Measurements from ENCODE around the gene CD6. TPM values are rescaled to one million over a fixed set of nuclear protein-coding genes. Genes with fewer than 3 reads are reported as not detected.

The CD6 gene
- total RNA-seq, 4 donors from 2014 or later = 0.42 to 2.7 (median 1.8) TPM

GRCh38 chr11:61025821-61026120 is 54.3 kb downstream of the CD6 start:
- DNase-seq (ENCODE audit: low spot score in 2 of 2) = no peak
- intact Hi-C loops (cut with DNase I; ENCODE audit: low total_unique reads) = no loop called here
- H3K4me3 ChIP-seq (ENCODE audit: low read depth, poor library complexity, severe bottlenecking) = no peak overlapping the region
- TF ChIP-seq POLR2A (IDR thresholded peaks at IDR 0.05) (no peak), CTCF (IDR thresholded peaks at IDR 0.05) (no peak)
- WGBS, 2 donors = 55 to 74% methylated on average over 5 of the region's 5 CpGs

GRCh38 chr11:61026121-61027031 is 54.9 kb downstream of the CD6 start:
- TF ChIP-seq POLR2A (IDR thresholded peaks at IDR 0.05) = no peak
- no peak for TF ChIP-seq CTCF (IDR thresholded peaks at IDR 0.05)
- intact Hi-C loops (cut with DNase I; ENCODE audit: low total_unique reads) = no loop called here
- WGBS, 2 donors = 65 to 67% methylated on average over 28 of the region's 28 CpGs
- DNase-seq (ENCODE audit: low spot score in 2 of 2) = no peak
- H3K4me3 ChIP-seq (ENCODE audit: low read depth, poor library complexity, severe bottlenecking) = no peak overlapping the region

- TF ChIP-seq POLR2A (IDR thresholded peaks at IDR 0.05) (no peak), CTCF (IDR thresholded peaks at IDR 0.05) (no peak)
- DNase-seq (ENCODE audit: low spot score in 2 of 2) = no peak
- WGBS, 2 donors = 78 to 80% methylated on average over 17 of the region's 17 CpGs
- no peak overlapping the region for H3K4me3 ChIP-seq (ENCODE audit: low read depth, poor library complexity, severe bottlenecking)
- intact Hi-C loops (cut with DNase I; ENCODE audit: low total_unique reads) = no loop called here
Measured at GRCh38 chr11:61027141-61027840, 55.8 kb downstream of the CD6 start.

- no peak for DNase-seq (ENCODE audit: low spot score in 2 of 2)
- no peak for TF ChIP-seq POLR2A (IDR thresholded peaks at IDR 0.05)
- TF ChIP-seq CTCF (IDR thresholded peaks at IDR 0.05) = no peak
- WGBS, 2 donors = 60 to 66% methylated on average over 7 of the region's 7 CpGs
- intact Hi-C loops (cut with DNase I; ENCODE audit: low total_unique reads) = no loop called here
- H3K4me3 ChIP-seq (ENCODE audit: low read depth, poor library complexity, severe bottlenecking) = no peak overlapping the region
Measured at GRCh38 chr11:61028135-61028729, 56.8 kb downstream of the CD6 start.

- H3K4me3 ChIP-seq (ENCODE audit: low read depth, poor library complexity, severe bottlenecking) = no peak overlapping the region
- intact Hi-C loops (cut with DNase I; ENCODE audit: low total_unique reads) = no loop called here
- TF ChIP-seq CTCF (IDR thresholded peaks at IDR 0.05) = no peak
- TF ChIP-seq POLR2A (IDR thresholded peaks at IDR 0.05) = no peak
- no peak for DNase-seq (ENCODE audit: low spot score in 2 of 2)
- WGBS, 2 donors = 93 to 97% methylated on average over 2 of the region's 2 CpGs
Measured at GRCh38 chr11:61032824-61033223, 61.3 kb downstream of the CD6 start.

Data from lower leg skin (tissue), 4 donors.